Smooth muscle cell (in vitro differentiated cells): ENCODE results near the gene MYO1B. TPM values are rescaled to one million over a fixed set of nuclear protein-coding genes. Genes with fewer than 3 reads are reported as not detected.
A peak's percentile ranks its signal among the peaks of the same experiment; 100 is the strongest.

ENCODE experiments used
- DNase-seq: peaks from one replicate; lab custom pipeline; 2025; ENCODE audit not compliant: unreplicated experiment; lab: John Stamatoyannopoulos, UW
- H2AFZ ChIP-seq: fragments of 200-600 bp; sonication (generic); 2 replicates; pipeline ENCODE4 v1.6.0; 2016; ENCODE audit warnings: antibody characterized with exemption, low read depth, mild to moderate bottlenecking
- H3F3A ChIP-seq: fragments of 200-600 bp; sonication (generic); 2 replicates; pipeline ENCODE4 v1.6.0; 2017; ENCODE audit warnings: antibody characterized with exemption, low read depth
- H3K27ac ChIP-seq: fragments of 200-600 bp; sonication (generic); 2 replicates; pipeline ENCODE4 v1.5.1; 2016; ENCODE audit warnings: low read depth, mild to moderate bottlenecking
- H3K27me3 ChIP-seq: fragments of 200-600 bp; sonication (generic); 2 replicates; pipeline ENCODE4 v1.6.1; 2016; ENCODE audit warnings: low read depth, mild to moderate bottlenecking
- H3K36me3 ChIP-seq: fragments of 200-600 bp; sonication (generic); 2 replicates; pipeline ENCODE4 v1.5.1; 2016; ENCODE audit warnings: low read depth
- H3K4me1 ChIP-seq: fragments of 200-600 bp; sonication (generic); 2 replicates; pipeline ENCODE4 v1.5.1; 2016; ENCODE audit warnings: low read depth
- H3K4me2 ChIP-seq: fragments of 200-600 bp; sonication (generic); 2 replicates; pipeline ENCODE4 v1.6.0; 2016; ENCODE audit warnings: mild to moderate bottlenecking
- H3K4me3 ChIP-seq: fragments of 200-600 bp; sonication (generic); 2 replicates; pipeline ENCODE4 v1.5.1; 2016; ENCODE audit warnings: mild to moderate bottlenecking
- H3K79me2 ChIP-seq: fragments of 200-600 bp; sonication (generic); 2 replicates; pipeline ENCODE4 v1.6.0; 2016; ENCODE audit warnings: low read depth, mild to moderate bottlenecking
- H3K9ac ChIP-seq: fragments of 200-600 bp; sonication (generic); 2 replicates; pipeline ENCODE4 v1.6.0; 2016; ENCODE audit warnings: low read depth
- H3K9me3 ChIP-seq: fragments of 200-600 bp; sonication (generic); replicated peaks from 2 replicates; pipeline ENCODE4 v1.5.1; 2016; ENCODE audit warnings: low read depth
- H4K20me1 ChIP-seq: fragments of 200-600 bp; sonication (generic); 2 replicates; pipeline ENCODE4 v1.6.0; 2016; ENCODE audit warnings: low read depth
- WGBS: methylation state at CpG from one replicate; pipeline ENCODE4 v1.1.7; 2016; ENCODE audit warnings: low lambda C conversion rate; 5-methylcytosine and 5-hydroxymethylcytosine counted together
- polyA plus RNA-seq: library from polyadenylated mRNA; unstranded; fragments of >200 nt; fragmentation: Nextera tagmentation; extraction: Ambion mirVana; gene quantifications from 2 replicates; pipeline ENCODE4 v1.2.1, GENCODE V29; 2016
- total RNA-seq: library from RNA; depleted of rRNA; stranded (reverse); fragments of >200 nt; gene quantifications from 2 replicates; pipeline ENCODE4 v1.2.3, GENCODE V29; 2014
- TF ChIP-seq, protein P1 (sequence below): fragments of 200-600 bp; sonication (generic); IDR thresholded peaks from 2 replicates; pipeline ENCODE4 v1.5.1; 2017; ENCODE audit warnings: borderline replicate concordance, mild to moderate bottlenecking, antibody characterized with exemption; ENCODE audit not compliant: insufficient read depth, poor library complexity, severe bottlenecking

MYO1B gene
- total RNA-seq (133 and 146 TPM in 2 replicates), polyA plus RNA-seq (58.8 and 69.1 TPM in 2 replicates)

DNA sequence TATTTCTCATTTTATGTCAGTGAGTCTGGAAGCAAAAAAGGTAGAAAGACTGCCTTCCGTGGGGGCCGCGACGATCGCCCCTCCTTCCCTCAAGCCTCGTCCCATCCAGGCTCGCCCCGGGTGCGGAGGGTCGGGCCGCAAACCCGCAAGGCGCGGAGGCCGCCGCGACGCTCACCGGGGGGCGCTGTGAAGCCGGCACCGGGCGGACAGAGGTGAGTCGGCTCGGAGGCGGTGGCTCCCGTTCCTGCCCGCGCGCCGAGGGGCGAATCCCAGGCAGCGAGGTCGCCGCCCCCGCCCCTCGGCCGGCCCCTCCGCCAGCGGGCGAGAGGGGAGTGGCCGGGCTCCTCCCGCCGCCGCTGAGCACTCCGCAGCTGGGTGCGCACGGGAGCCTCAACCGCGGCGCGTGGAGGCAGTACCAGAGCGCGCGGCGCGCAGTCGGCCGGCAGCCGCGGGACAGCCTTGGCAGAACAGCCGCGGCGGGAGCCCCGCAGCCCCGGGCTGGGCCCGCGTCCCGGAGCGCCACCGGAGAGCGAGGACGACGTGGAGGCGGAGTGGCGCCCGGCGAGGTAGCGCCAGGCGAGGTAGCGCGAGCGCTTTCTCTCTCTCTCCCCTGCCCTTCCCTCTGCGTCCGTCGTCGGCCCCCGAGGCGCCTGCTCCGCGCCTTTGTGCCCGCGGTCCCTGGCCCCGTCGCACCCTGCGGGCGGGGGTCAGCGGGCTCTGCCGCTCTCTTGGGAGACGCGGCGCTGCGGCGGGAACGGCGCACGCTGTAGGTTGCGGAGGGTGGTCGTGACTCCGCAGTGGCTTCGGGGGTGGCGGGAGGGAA, at the start of gene MYO1B:
MYO1B (plus strand) TSS at position 359 of the 823 bp plus-strand sequence. CDS start 31,492 bp downstream, outside the sequence.
- under 1% methylated on average over 72 of the region's 112 CpGs for WGBS
- peak within 1 kb of the TSS; percentile 88 for H3K9ac ChIP-seq
- peak within 1 kb of the TSS; percentile 85 for H2AFZ ChIP-seq
- DNase-seq, result peak; percentile 58
- H3K9me3 ChIP-seq, result no peaks in the 10 kb centered on the region
- TF ChIP-seq, protein P1, sequence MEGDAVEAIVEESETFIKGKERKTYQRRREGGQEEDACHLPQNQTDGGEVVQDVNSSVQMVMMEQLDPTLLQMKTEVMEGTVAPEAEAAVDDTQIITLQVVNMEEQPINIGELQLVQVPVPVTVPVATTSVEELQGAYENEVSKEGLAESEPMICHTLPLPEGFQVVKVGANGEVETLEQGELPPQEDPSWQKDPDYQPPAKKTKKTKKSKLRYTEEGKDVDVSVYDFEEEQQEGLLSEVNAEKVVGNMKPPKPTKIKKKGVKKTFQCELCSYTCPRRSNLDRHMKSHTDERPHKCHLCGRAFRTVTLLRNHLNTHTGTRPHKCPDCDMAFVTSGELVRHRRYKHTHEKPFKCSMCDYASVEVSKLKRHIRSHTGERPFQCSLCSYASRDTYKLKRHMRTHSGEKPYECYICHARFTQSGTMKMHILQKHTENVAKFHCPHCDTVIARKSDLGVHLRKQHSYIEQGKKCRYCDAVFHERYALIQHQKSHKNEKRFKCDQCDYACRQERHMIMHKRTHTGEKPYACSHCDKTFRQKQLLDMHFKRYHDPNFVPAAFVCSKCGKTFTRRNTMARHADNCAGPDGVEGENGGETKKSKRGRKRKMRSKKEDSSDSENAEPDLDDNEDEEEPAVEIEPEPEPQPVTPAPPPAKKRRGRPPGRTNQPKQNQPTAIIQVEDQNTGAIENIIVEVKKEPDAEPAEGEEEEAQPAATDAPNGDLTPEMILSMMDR, result peak; percentile 52
- H3K4me3 ChIP-seq, result peak within 1 kb of the TSS; percentile 84
- H3F3A ChIP-seq, result peaks cover 27% of the 10 kb centered on the region
- H3K27me3 ChIP-seq, result no peaks in the 10 kb centered on the region
- peak within 1 kb of the TSS; percentile 93 for H3K4me2 ChIP-seq
- H3K27ac ChIP-seq, result peak within 1 kb of the TSS; percentile 92
- peaks cover 39% of the 10 kb centered on the region for H3K79me2 ChIP-seq
- H3K36me3 ChIP-seq, result no peaks in the 10 kb centered on the region
- H4K20me1 ChIP-seq, result peaks cover 19% of the 10 kb centered on the region
- H3K4me1 ChIP-seq, result peaks cover 24% of the 10 kb centered on the region

DNA sequence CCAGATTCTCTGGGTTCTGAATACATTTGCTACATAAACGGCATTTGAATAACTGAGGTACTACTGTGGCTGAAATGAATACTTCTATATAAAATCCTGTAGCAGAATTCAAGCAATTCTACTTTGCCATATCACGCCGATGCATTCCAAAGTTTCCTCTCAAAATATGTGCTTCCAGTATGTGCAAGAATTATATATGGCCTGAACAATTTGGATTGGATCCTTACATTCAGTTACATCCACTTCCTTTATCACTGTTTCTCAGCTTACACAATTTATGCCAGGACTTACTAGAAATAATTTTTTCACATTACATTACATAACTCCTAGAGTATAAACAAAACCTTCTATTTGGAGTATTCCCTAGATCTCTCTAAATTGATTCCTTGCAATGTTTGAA, 48.1 kb upstream of the MYO1B start:
- Histone ChIP-seq H3K9me3 (no peaks in the 10 kb centered on the region), H4K20me1 (no peaks in the 10 kb centered on the region), H3K4me3 (no peak overlapping the region), H3K27me3 (no peaks in the 10 kb centered on the region), H3K9ac (no peak overlapping the region), H3F3A (no peaks in the 10 kb centered on the region), H3K79me2 (no peaks in the 10 kb centered on the region), H3K4me1 (no peaks in the 10 kb centered on the region), H3K4me2 (no peak overlapping the region), H3K36me3 (no peaks in the 10 kb centered on the region), H2AFZ (no peak overlapping the region), H3K27ac (no peak overlapping the region)
- no peak for DNase-seq
- WGBS, result 96% methylated on average over 3 of the region's 3 CpGs
- TF ChIP-seq, protein P1, result no peak

DNA sequence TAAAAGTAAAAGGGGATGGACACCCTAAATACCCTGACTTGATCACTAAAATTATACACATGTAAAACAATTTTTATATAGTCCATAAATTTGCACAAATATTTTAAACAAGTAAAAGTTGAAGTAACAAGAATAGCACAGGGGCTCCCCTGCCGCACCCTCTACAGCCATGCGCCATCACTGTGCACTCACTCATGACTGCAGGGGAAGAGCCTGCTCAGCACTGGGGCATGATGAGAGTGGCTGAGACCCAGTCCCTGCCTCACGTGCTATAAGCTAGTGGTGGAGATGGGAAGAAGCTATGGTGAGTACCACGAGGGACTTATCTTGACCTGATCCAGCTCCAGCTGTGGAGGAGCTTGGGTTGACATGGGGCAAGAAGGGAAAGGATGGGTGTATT, 46.9 kb upstream of the MYO1B start:
- WGBS, result 87% methylated on average over 4 of the region's 4 CpGs
- TF ChIP-seq, protein P1, result no peak

More for the DNA sequence above, 46.9 kb upstream of the MYO1B start:
- Histone ChIP-seq H3K27ac (no peak overlapping the region), H3K36me3 (no peaks in the 10 kb centered on the region), H3K4me1 (no peaks in the 10 kb centered on the region), H3F3A (peaks cover 4% of the 10 kb centered on the region), H2AFZ (no peak overlapping the region), H3K27me3 (no peaks in the 10 kb centered on the region), H3K79me2 (no peaks in the 10 kb centered on the region), H3K4me3 (no peak overlapping the region), H4K20me1 (no peaks in the 10 kb centered on the region), H3K9ac (no peak overlapping the region), H3K9me3 (no peaks in the 10 kb centered on the region), H3K4me2 (no peak overlapping the region)
- no peak for DNase-seq
